Activated CD8-positive, alpha-beta memory T cell treated with anti-CD3 and anti-CD28 coated beads for 36 hours (primary cell): ENCODE results near the gene SREK1. TPM values are rescaled to one million over a fixed set of nuclear protein-coding genes. Genes with fewer than 3 reads are reported as not detected.
"Not testable (repeated sequence)": the region's sequence is repeated elsewhere in the genome, so short reads cannot be mapped to it uniquely, and the experiment has no call there.

Experiments
- CTCF ChIA-PET: fragments of 350-600 bp; sonication (Branson Sonifier 250); formaldehyde crosslinking; loops from one replicate; lab custom pipeline; 2021; ENCODE audit warnings: antibody characterized with exemption; lab: Charles Lee
- POLR2A ChIA-PET: fragments of 350-600 bp; sonication (Branson Sonifier 250); formaldehyde crosslinking; loops from one replicate; lab custom pipeline; 2021; ENCODE audit warnings: antibody characterized with exemption; lab: Charles Lee
- total RNA-seq, 2 experiments: library from RNA; stranded (reverse); gene quantifications; one replicate each; pipeline ENCODE4 v1.2.3, GENCODE V29; 2021

The SREK1 gene
- 10 to 100 TPM; 56.4 to 60.5 TPM for total RNA-seq

- POLR2A ChIA-PET = interaction anchor here (0.7 to 1.0 kb wide), 2 partner anchors 12 to 220 kb away, joined by 3 to 4 read pairs; no protein-coding TSS in a partner anchor
- CTCF ChIA-PET = interaction anchor here (0.5 to 1.0 kb wide), 3 partner anchors 79 to 1323 kb away, joined by 3 read pairs; no protein-coding TSS in a partner anchor
Observed at GRCh38 chr5:66144074-66144833, at the start of gene SREK1. Gene SREK1, plus strand, starts transcription at chr5:66144300. Its CDS starts 77 bp downstream, at chr5:66144377.

GRCh38 chr5:66100851-66101250, 43.2 kb upstream of the SREK1 start:
- POLR2A ChIA-PET = no interaction called here
- CTCF ChIA-PET = no interaction called here

GRCh38 chr5:66113160-66113559, 30.9 kb upstream of the SREK1 start:
- POLR2A ChIA-PET = no interaction called here
- CTCF ChIA-PET = no interaction called here

- ChIA-PET CTCF (no interaction called here), POLR2A (no interaction called here)
Observed at GRCh38 chr5:66118304-66118703, 25.8 kb upstream of the SREK1 start.

GRCh38 chr5:66122379-66123034, 21.6 kb upstream of the SREK1 start:
- ChIA-PET POLR2A (no interaction called here), CTCF (no interaction called here)

- POLR2A ChIA-PET = no interaction called here
- CTCF ChIA-PET = no interaction called here
Observed at GRCh38 chr5:66129144-66129543, 15.0 kb upstream of the SREK1 start.

- ChIA-PET CTCF (no interaction called here), POLR2A (no interaction called here)
Observed at GRCh38 chr5:66130493-66130892, 13.6 kb upstream of the SREK1 start.

GRCh38 chr5:66134407-66134861, 9.7 kb upstream of the SREK1 start:
- POLR2A ChIA-PET = no interaction called here
- CTCF ChIA-PET = interaction anchor here (0.6 kb wide), 1 partner anchor 172 kb away, joined by 3 read pairs; no protein-coding TSS in a partner anchor

GRCh38 chr5:66136053-66136452, 8.0 kb upstream of the SREK1 start:
- CTCF ChIA-PET = no interaction called here
- POLR2A ChIA-PET = no interaction called here

- POLR2A ChIA-PET, CTCF ChIA-PET: not testable (repeated sequence)
Observed at GRCh38 chr5:66136944-66137343, 7.2 kb upstream of the SREK1 start.

- ChIA-PET POLR2A (interaction anchor here (0.7 kb wide), 1 partner anchor 212 kb away, joined by 5 read pairs; the partner anchor contains the start of gene ERBIN), CTCF (no interaction called here)
Observed at GRCh38 chr5:66138637-66139317, 5.3 kb upstream of the SREK1 start.

- ChIA-PET CTCF (interaction anchor here (0.6 kb wide), 1 partner anchor 102 kb away, joined by 4 read pairs; no protein-coding TSS in a partner anchor), POLR2A (interaction anchor here (0.7 kb wide), 1 partner anchor 213 kb away, joined by 5 read pairs; the partner anchor contains the start of gene ERBIN)
Observed at GRCh38 chr5:66139318-66139712, 4.8 kb upstream of the SREK1 start.

GRCh38 chr5:66142417-66142816, 1.7 kb upstream of the SREK1 start:
- CTCF ChIA-PET = no interaction called here
- POLR2A ChIA-PET = no interaction called here

- ChIA-PET POLR2A (interaction anchor here (1.0 kb wide), 1 partner anchor 13 kb away, joined by 4 read pairs; no protein-coding TSS in a partner anchor), CTCF (interaction anchor here (0.5 to 1.0 kb wide), 3 partner anchors 78 to 1322 kb away, joined by 3 read pairs; no protein-coding TSS in a partner anchor)
Observed at GRCh38 chr5:66143473-66144073, 527 bp upstream of the SREK1 start.

- ChIA-PET POLR2A (interaction anchor here (0.7 kb wide), 1 partner anchor 220 kb away, joined by 3 read pairs; no protein-coding TSS in a partner anchor), CTCF (no interaction called here)
Observed at GRCh38 chr5:66144834-66145390, 812 bp downstream of the SREK1 start.

GRCh38 chr5:66145737-66146136, 1.6 kb downstream of the SREK1 start:
- CTCF ChIA-PET = no interaction called here
- POLR2A ChIA-PET = no interaction called here

- ChIA-PET CTCF (no interaction called here), POLR2A (no interaction called here)
Observed at GRCh38 chr5:66149950-66150349, 5.8 kb downstream of the SREK1 start.

- ChIA-PET CTCF (no interaction called here), POLR2A (interaction anchor here (0.6 kb wide), 1 partner anchor 10 kb away, joined by 3 read pairs; no protein-coding TSS in a partner anchor)
Observed at GRCh38 chr5:66151030-66151429, 6.9 kb downstream of the SREK1 start.

- CTCF ChIA-PET = interaction anchor here (0.6 kb wide), 1 partner anchor 70 kb away, joined by 3 read pairs; no protein-coding TSS in a partner anchor
- POLR2A ChIA-PET = no interaction called here
Observed at GRCh38 chr5:66151491-66151890, 7.4 kb downstream of the SREK1 start.
